ENCODE measurements around the gene HORMAD2.

GRCh38 chr22:30033137-30033536 lies 47.1 kb upstream of the HORMAD2 start:
- no peak for TF ChIP-seq CTCF (conservative IDR thresholded peaks at IDR 0.05 in 1 of 2, IDR thresholded peaks at IDR 0.05 in 1 of 2; ENCODE audit: low read depth in 1 of 2, low read length in 2 of 2)
- no peak for TF ChIP-seq EZH2 (IDR thresholded peaks at IDR 0.05; ENCODE audit: low read length, missing control alignments)
